Measurements from ENCODE around the gene CDK2AP2. TPM values are rescaled to one million over a fixed set of nuclear protein-coding genes. Genes with fewer than 3 reads are reported as not detected.

CDK2AP2 gene
- total RNA-seq, 1 donor from 2014 or later, result 19.0 TPM

GRCh38 chr11:67472882-67473281 lies 35.1 kb downstream of the CDK2AP2 start:
- H3K4me3 ChIP-seq (ENCODE audit: low read depth, low read length), result no peak overlapping the region
- TF ChIP-seq, protein P1, sequence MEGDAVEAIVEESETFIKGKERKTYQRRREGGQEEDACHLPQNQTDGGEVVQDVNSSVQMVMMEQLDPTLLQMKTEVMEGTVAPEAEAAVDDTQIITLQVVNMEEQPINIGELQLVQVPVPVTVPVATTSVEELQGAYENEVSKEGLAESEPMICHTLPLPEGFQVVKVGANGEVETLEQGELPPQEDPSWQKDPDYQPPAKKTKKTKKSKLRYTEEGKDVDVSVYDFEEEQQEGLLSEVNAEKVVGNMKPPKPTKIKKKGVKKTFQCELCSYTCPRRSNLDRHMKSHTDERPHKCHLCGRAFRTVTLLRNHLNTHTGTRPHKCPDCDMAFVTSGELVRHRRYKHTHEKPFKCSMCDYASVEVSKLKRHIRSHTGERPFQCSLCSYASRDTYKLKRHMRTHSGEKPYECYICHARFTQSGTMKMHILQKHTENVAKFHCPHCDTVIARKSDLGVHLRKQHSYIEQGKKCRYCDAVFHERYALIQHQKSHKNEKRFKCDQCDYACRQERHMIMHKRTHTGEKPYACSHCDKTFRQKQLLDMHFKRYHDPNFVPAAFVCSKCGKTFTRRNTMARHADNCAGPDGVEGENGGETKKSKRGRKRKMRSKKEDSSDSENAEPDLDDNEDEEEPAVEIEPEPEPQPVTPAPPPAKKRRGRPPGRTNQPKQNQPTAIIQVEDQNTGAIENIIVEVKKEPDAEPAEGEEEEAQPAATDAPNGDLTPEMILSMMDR (IDR thresholded peaks at IDR 0.05; ENCODE audit: insufficient read depth, low read length, severe bottlenecking), result no peak
- no peaks in the 10 kb centered on the region for H3K27me3 ChIP-seq (ENCODE audit: control insufficient read depth, insufficient read depth, low read length)
- DNase-seq (ENCODE audit: low read depth) (no peak), FAIRE-seq (no peak)
- no peaks in the 10 kb centered on the region for H3K36me3 ChIP-seq (ENCODE audit: control insufficient read depth, insufficient read depth, low read length)

DNA sequence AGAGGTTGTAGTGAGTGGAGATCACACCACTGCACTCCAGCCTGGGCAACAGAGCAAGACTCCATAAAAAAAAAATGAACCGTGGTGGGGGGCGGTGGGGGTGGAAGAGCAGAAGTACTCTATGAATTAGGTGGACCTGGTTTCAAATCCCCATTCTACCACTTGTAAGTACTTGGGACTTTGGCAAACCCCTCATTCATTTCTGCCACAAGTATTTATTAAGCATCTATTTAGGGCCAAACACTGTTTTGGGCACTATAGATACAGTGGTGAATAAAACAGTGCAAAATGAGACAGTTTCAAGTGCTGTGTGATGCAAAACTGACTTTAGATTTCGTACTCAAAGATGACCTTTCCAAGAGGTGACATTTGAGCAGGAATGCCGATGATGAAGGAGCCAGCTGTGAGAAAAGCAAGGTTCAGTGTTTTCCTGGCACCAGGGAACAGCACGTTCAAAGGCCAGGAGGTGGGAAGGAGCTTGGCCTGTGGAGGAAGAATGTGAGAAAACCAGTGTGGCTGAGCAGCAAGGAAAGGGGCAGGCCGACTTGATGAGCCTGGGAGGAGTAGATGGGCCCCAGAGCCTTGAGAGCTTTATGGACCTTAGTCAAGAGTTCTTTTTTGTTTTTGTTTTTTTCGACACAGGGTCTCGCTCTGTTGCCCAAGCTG lies 37.5 kb downstream of the CDK2AP2 start:
- no peaks in the 10 kb centered on the region for H3K27me3 ChIP-seq (ENCODE audit: control insufficient read depth, insufficient read depth, low read length)
- TF ChIP-seq, protein P1 (IDR thresholded peaks at IDR 0.05; ENCODE audit: insufficient read depth, low read length, severe bottlenecking), result no peak
- peaks cover 6% of the 10 kb centered on the region for H3K36me3 ChIP-seq (ENCODE audit: control insufficient read depth, insufficient read depth, low read length)
- no peak for FAIRE-seq
- H3K4me3 ChIP-seq (ENCODE audit: low read depth, low read length), result no peak overlapping the region
- no peak for DNase-seq (ENCODE audit: low read depth)

DNA sequence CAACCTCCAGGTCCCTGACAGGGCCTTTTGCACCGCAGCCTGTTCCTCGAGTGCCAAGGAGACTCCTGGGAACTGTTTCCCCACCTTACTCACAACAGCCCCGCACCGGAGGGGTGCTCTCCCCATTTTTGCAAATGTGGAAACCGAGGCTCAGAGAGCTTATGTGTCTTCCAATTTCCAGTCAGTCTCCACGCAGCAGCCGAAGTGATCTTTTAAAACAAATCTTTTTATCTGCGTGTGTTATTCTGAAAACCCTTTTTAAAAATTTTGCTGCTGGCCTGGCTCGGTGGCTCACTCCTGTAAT lies 38.5 kb downstream of the CDK2AP2 start:
- peaks cover 6% of the 10 kb centered on the region for H3K36me3 ChIP-seq (ENCODE audit: control insufficient read depth, insufficient read depth, low read length)
- no peaks in the 10 kb centered on the region for H3K27me3 ChIP-seq (ENCODE audit: control insufficient read depth, insufficient read depth, low read length)
- DNase-seq (ENCODE audit: low read depth), result no peak
- TF ChIP-seq, protein P1 (IDR thresholded peaks at IDR 0.05; ENCODE audit: insufficient read depth, low read length, severe bottlenecking), result no peak
- FAIRE-seq, result no peak
- peak overlapping the region; percentile 90 for H3K4me3 ChIP-seq (ENCODE audit: low read depth, low read length)

DNA sequence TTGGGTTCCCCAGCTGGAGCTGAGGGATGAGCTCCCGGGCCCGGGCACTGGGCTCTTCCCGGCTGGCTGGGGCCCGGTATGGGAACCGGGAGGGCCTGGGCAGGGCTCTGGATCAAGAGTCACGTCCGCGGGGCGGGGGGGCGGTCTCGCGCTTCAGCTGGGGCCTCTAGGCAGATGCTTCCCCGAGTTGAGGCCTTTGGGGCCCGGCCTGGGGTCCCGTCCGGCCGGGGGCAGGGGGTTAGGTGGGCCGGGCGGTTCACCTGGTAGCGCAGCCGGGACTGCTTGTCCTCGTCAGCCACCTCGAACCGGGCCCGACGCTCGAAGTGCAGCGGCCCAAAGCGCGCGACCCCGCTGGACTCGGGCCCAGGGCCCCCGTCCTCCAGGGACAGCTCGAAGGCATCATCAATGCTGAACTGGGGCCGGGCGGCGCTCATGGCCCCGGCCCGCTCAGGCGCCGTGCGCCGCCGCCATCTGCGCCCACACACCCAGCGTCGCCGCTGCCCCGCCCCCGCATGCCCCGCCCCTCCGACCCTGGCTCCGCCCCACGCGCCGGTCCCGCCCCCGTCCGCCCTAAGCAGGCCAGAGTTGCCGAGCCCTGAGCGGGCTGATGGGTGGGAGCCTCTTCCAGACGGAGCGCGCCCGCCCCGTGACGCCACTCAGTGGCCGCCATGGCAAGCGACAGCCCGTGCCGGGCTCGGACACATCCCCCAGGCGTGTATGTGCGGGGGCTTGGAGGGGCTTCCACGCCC lies 39.0 kb downstream of the CDK2AP2 start, which contains the start of gene TMEM134:
TSS of gene TMEM134 (minus strand) at position 493 of the 749 bp plus-strand sequence. CDS start at position 434, 59 bp downstream.
- TF ChIP-seq, protein P1 (IDR thresholded peaks at IDR 0.05; ENCODE audit: insufficient read depth, low read length, severe bottlenecking), result peak; percentile 55
- Histone ChIP-seq H3K4me3 (ENCODE audit: low read depth, low read length) (peak within 1 kb of the TSS; percentile 90), H3K36me3 (ENCODE audit: control insufficient read depth, insufficient read depth, low read length) (peaks cover 7% of the 10 kb centered on the region), H3K27me3 (ENCODE audit: control insufficient read depth, insufficient read depth, low read length) (no peaks in the 10 kb centered on the region)
- FAIRE-seq, result no peak
- DNase-seq (ENCODE audit: low read depth), result peak; percentile 61

GRCh38 chr11:67468456-67468758 lies 39.6 kb downstream of the CDK2AP2 start:
- TF ChIP-seq, protein P1 (IDR thresholded peaks at IDR 0.05; ENCODE audit: insufficient read depth, low read length, severe bottlenecking), result no peak
- FAIRE-seq (no peak), DNase-seq (ENCODE audit: low read depth) (no peak)
- Histone ChIP-seq H3K4me3 (ENCODE audit: low read depth, low read length) (peak overlapping the region; percentile 90), H3K36me3 (ENCODE audit: control insufficient read depth, insufficient read depth, low read length) (peaks cover 7% of the 10 kb centered on the region), H3K27me3 (ENCODE audit: control insufficient read depth, insufficient read depth, low read length) (no peaks in the 10 kb centered on the region)

Data from bronchial epithelial cell (primary cell).